ENCODE data around the gene SCN3B. TPM values are rescaled to one million over a fixed set of nuclear protein-coding genes. Genes with fewer than 3 reads are reported as not detected.

SCN3B gene
- total and polyA plus RNA-seq, 2 donors (not counting 1 experiment from before 2014, with no cell fraction given): under 0.01 to 0.03 TPM

DNA sequence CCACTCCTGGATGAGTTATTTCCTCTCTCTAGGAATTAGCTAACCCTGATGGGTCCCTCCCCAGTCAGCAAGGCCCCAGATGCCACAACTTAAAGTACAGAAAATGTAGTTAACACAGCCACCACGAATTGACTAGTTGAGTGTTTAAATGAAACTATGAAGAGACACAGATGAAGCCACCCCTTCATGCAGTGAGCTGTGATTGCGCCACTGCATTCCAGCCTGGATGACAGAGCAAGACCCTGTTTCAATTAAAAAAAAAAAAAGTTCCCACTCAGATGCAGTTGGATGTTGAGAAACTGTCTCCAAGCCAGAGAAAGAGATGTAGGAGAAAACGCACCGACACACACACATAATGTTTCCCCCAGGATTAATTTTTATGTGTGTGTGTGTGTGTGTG lies 53.3 kb downstream of the SCN3B start:
- no peak overlapping the region for H3K4me3 ChIP-seq (replicated peaks in 1 of 4; ENCODE audit: control extremely low read depth in 1 of 4, insufficient read depth in 1 of 4, low read depth in 3 of 4, low read length in 4 of 4)
- peaks cover 3% of the 10 kb centered on the region for H3K4me1 ChIP-seq (ENCODE audit: control insufficient read depth, extremely low read depth, insufficient read depth, low read length)
- H3K9me3 ChIP-seq (ENCODE audit: control insufficient read depth, insufficient read depth, low read depth, low read length): no peaks in the 10 kb centered on the region
- no peak overlapping the region for H3K4me2 ChIP-seq (ENCODE audit: extremely low read depth, insufficient read depth, low read length)
- H3K27ac ChIP-seq (ENCODE audit: insufficient read depth, low read length): no peak overlapping the region
- TF ChIP-seq EZH2 (IDR thresholded peaks at IDR 0.05; ENCODE audit: low read length, missing control alignments): no peak
- TF ChIP-seq, protein P1, sequence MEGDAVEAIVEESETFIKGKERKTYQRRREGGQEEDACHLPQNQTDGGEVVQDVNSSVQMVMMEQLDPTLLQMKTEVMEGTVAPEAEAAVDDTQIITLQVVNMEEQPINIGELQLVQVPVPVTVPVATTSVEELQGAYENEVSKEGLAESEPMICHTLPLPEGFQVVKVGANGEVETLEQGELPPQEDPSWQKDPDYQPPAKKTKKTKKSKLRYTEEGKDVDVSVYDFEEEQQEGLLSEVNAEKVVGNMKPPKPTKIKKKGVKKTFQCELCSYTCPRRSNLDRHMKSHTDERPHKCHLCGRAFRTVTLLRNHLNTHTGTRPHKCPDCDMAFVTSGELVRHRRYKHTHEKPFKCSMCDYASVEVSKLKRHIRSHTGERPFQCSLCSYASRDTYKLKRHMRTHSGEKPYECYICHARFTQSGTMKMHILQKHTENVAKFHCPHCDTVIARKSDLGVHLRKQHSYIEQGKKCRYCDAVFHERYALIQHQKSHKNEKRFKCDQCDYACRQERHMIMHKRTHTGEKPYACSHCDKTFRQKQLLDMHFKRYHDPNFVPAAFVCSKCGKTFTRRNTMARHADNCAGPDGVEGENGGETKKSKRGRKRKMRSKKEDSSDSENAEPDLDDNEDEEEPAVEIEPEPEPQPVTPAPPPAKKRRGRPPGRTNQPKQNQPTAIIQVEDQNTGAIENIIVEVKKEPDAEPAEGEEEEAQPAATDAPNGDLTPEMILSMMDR (conservative IDR thresholded peaks at IDR 0.05 in 1 of 2, IDR thresholded peaks at IDR 0.05 in 1 of 2; ENCODE audit: low read depth in 1 of 2, low read length in 2 of 2): no peak
- no peaks in the 10 kb centered on the region for H3K36me3 ChIP-seq (ENCODE audit: control insufficient read depth, insufficient read depth, low read length)
- H3K79me2 ChIP-seq (ENCODE audit: control insufficient read depth, insufficient read depth, low read length): no peaks in the 10 kb centered on the region
- peak; percentile 23 to 29 for DNase-seq (ENCODE audit: low read depth in 2 of 2)
- H4K20me1 ChIP-seq (ENCODE audit: control insufficient read depth, extremely low read depth, insufficient read depth, low read length): no peaks in the 10 kb centered on the region
- H2AFZ ChIP-seq (ENCODE audit: low read length): no peak overlapping the region
- H3K9ac ChIP-seq (ENCODE audit: insufficient read depth, low read length): no peak overlapping the region
- H3K27me3 ChIP-seq (ENCODE audit: control insufficient read depth, insufficient read depth, low read length): no peaks in the 10 kb centered on the region

DNA sequence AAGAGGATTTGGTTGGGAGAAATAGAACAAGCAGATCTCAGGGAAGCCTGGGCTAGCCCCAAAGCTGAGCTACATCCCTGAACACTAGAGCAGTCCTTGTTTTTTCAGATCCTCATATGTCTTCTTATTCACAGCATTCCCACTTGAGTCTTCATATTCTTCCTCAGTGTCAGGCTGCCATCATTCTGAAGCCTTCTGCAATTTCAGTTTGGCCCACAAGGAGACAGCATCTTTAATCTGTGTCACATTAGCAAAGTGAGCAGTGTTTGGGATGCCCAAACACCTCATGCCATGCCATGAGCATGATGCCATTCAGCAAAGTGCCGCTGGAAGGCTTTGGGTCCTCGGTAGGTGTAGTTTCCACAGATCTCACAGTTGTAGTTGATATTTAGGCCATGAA lies 56.6 kb downstream of the SCN3B start:
- no peaks in the 10 kb centered on the region for H4K20me1 ChIP-seq (ENCODE audit: control insufficient read depth, extremely low read depth, insufficient read depth, low read length)
- no peaks in the 10 kb centered on the region for H3K79me2 ChIP-seq (ENCODE audit: control insufficient read depth, insufficient read depth, low read length)
- no peak overlapping the region for H3K9ac ChIP-seq (ENCODE audit: insufficient read depth, low read length)
- no peak overlapping the region for H2AFZ ChIP-seq (ENCODE audit: low read length)
- no peak for DNase-seq (ENCODE audit: low read depth in 2 of 2)
- no peak overlapping the region for H3K4me2 ChIP-seq (ENCODE audit: extremely low read depth, insufficient read depth, low read length)
- H3K4me1 ChIP-seq (ENCODE audit: control insufficient read depth, extremely low read depth, insufficient read depth, low read length): peaks cover 3% of the 10 kb centered on the region
- no peaks in the 10 kb centered on the region for H3K36me3 ChIP-seq (ENCODE audit: control insufficient read depth, insufficient read depth, low read length)
- H3K9me3 ChIP-seq (ENCODE audit: control insufficient read depth, insufficient read depth, low read depth, low read length): no peaks in the 10 kb centered on the region
- no peak for TF ChIP-seq EZH2 (IDR thresholded peaks at IDR 0.05; ENCODE audit: low read length, missing control alignments)
- TF ChIP-seq, protein P1 (conservative IDR thresholded peaks at IDR 0.05 in 1 of 2, IDR thresholded peaks at IDR 0.05 in 1 of 2; ENCODE audit: low read depth in 1 of 2, low read length in 2 of 2): no peak
- no peak overlapping the region for H3K27ac ChIP-seq (ENCODE audit: insufficient read depth, low read length)
- H3K27me3 ChIP-seq (ENCODE audit: control insufficient read depth, insufficient read depth, low read length): no peaks in the 10 kb centered on the region
- no peak overlapping the region for H3K4me3 ChIP-seq (replicated peaks in 1 of 4; ENCODE audit: control extremely low read depth in 1 of 4, insufficient read depth in 1 of 4, low read depth in 3 of 4, low read length in 4 of 4)

DNA sequence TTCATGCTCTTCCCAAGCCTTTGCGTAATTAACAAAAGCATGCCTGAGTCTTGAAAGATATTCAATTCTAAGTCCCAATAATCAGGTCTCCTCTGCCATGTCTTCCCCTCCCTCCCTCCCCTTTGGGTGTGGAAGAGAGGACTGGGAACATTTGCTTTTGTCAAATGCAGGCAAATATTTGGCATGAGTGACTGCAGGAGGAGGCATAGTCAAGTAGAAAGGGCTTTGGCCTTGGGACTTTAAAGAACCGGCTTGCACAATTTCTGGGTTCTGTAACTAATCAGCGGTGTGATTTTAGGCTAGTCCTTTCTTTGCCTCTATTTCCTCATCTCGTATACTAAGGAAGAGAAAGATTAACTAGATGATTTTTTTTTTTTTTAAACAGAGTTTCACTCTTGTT lies 59.5 kb downstream of the SCN3B start:
- no peaks in the 10 kb centered on the region for H4K20me1 ChIP-seq (ENCODE audit: control insufficient read depth, extremely low read depth, insufficient read depth, low read length)
- H3K27ac ChIP-seq (ENCODE audit: insufficient read depth, low read length): no peak overlapping the region
- no peaks in the 10 kb centered on the region for H3K27me3 ChIP-seq (ENCODE audit: control insufficient read depth, insufficient read depth, low read length)
- H3K79me2 ChIP-seq (ENCODE audit: control insufficient read depth, insufficient read depth, low read length): no peaks in the 10 kb centered on the region
- H2AFZ ChIP-seq (ENCODE audit: low read length): no peak overlapping the region
- H3K36me3 ChIP-seq (ENCODE audit: control insufficient read depth, insufficient read depth, low read length): no peaks in the 10 kb centered on the region
- no peaks in the 10 kb centered on the region for H3K9me3 ChIP-seq (ENCODE audit: control insufficient read depth, insufficient read depth, low read depth, low read length)
- no peaks in the 10 kb centered on the region for H3K4me1 ChIP-seq (ENCODE audit: control insufficient read depth, extremely low read depth, insufficient read depth, low read length)
- TF ChIP-seq, protein P1 (conservative IDR thresholded peaks at IDR 0.05 in 1 of 2, IDR thresholded peaks at IDR 0.05 in 1 of 2; ENCODE audit: low read depth in 1 of 2, low read length in 2 of 2): no peak
- TF ChIP-seq EZH2 (IDR thresholded peaks at IDR 0.05; ENCODE audit: low read length, missing control alignments): no peak
- no peak overlapping the region for H3K9ac ChIP-seq (ENCODE audit: insufficient read depth, low read length)
- no peak overlapping the region for H3K4me3 ChIP-seq (replicated peaks in 1 of 4; ENCODE audit: control extremely low read depth in 1 of 4, insufficient read depth in 1 of 4, low read depth in 3 of 4, low read length in 4 of 4)
- H3K4me2 ChIP-seq (ENCODE audit: extremely low read depth, insufficient read depth, low read length): no peak overlapping the region
- no peak for DNase-seq (ENCODE audit: low read depth in 2 of 2)
